ENCODE results near the gene ARHGEF28. TPM values are rescaled to one million over a fixed set of nuclear protein-coding genes. Genes with fewer than 3 reads are reported as not detected.

ARHGEF28 gene
- polyA plus RNA-seq, 3 donors = not detected

- Histone ChIP-seq H3K27me3 (ENCODE audit: control insufficient read depth in 2 of 2, insufficient read depth in 2 of 2, low read length in 2 of 2) (no peaks in the 10 kb centered on the region), H3K9ac (ENCODE audit: insufficient read depth, low read length, poor library complexity, severe bottlenecking) (no peak overlapping the region), H3K27ac (ENCODE audit: low read depth in 1 of 2, low read length in 2 of 2) (no peak overlapping the region), H2AFZ (ENCODE audit: insufficient read depth, low read depth, low read length, poor library complexity, severe bottlenecking) (peak overlapping the region; percentile 48), H3K4me3 (replicated peaks in 1 of 3; ENCODE audit: low read depth in 2 of 3, low read length in 3 of 3) (no peak overlapping the region), H3K79me2 (ENCODE audit: insufficient read depth, low read length) (no peaks in the 10 kb centered on the region), H3K4me2 (replicated peaks; ENCODE audit: extremely low read depth, low read length, poor library complexity, severe bottlenecking) (no peak overlapping the region), H3K9me3 (replicated peaks in 1 of 2; ENCODE audit: control insufficient read depth in 1 of 2, insufficient read depth in 1 of 2, low read length in 2 of 2) (no peaks in the 10 kb centered on the region), H3K36me3 (replicated peaks in 1 of 2; ENCODE audit: control insufficient read depth in 1 of 2, insufficient read depth in 2 of 2, low read length in 2 of 2) (no peaks in the 10 kb centered on the region), H4K20me1 (ENCODE audit: insufficient read depth, low read length) (no peaks in the 10 kb centered on the region), H3K4me1 (ENCODE audit: control insufficient read depth in 1 of 2, insufficient read depth in 2 of 2, low read length in 2 of 2) (peaks cover 13 to 25% of the 10 kb centered on the region in 2 donors)
- no peaks in the 10 kb centered on the region for H3K9me3 Mint-ChIP-seq
- DNase-seq = no peak
- 90% methylated on average over 10 of the region's 13 CpGs for WGBS (ENCODE audit: insufficient coverage)
- H3K4me3 Mint-ChIP-seq = no peak overlapping the region
- intact Hi-C loops (cut with micrococcal nuclease) = loop anchor here in 1 of 2 donors (10.0 kb wide), 1 partner anchor 1014 kb away; no protein-coding TSS in a partner anchor
- H3K4me1 Mint-ChIP-seq = peaks cover 29% of the 10 kb centered on the region
- H3K27me3 Mint-ChIP-seq (ENCODE audit: low read depth in 3 of 3) = peaks cover 0 to 4% (median 0%) of the 10 kb centered on the region in 3 donors
- no peaks in the 10 kb centered on the region for H3K36me3 Mint-ChIP-seq
- no peak overlapping the region for H3K27ac Mint-ChIP-seq
- no peak for TF ChIP-seq CTCF (IDR thresholded peaks at IDR 0.05)
These were observed 275.0 kb downstream of the ARHGEF28 start for GRCh38 chr5:73901043-73901442.

GRCh38 chr5:73901455-73901854 lies 275.5 kb downstream of the ARHGEF28 start:
- WGBS (ENCODE audit: insufficient coverage) = 0% methylated on average over 2 of the region's 4 CpGs
- no peak for TF ChIP-seq CTCF (IDR thresholded peaks at IDR 0.05)
- no peaks in the 10 kb centered on the region for H3K9me3 ChIP-seq (replicated peaks in 1 of 2; ENCODE audit: control insufficient read depth in 1 of 2, insufficient read depth in 1 of 2, low read length in 2 of 2)
- H2AFZ ChIP-seq (ENCODE audit: insufficient read depth, low read depth, low read length, poor library complexity, severe bottlenecking) = peak overlapping the region; percentile 48
- H3K27ac ChIP-seq (ENCODE audit: low read depth in 1 of 2, low read length in 2 of 2) = no peak overlapping the region
- no peak for DNase-seq
- no peak overlapping the region for H3K4me2 ChIP-seq (replicated peaks; ENCODE audit: extremely low read depth, low read length, poor library complexity, severe bottlenecking)
- H3K4me3 Mint-ChIP-seq = no peak overlapping the region
- H3K27me3 Mint-ChIP-seq (ENCODE audit: low read depth in 3 of 3) = peaks cover 0 to 4% (median 0%) of the 10 kb centered on the region in 3 donors
- peaks cover 0 to 2% (median 0%) of the 10 kb centered on the region in 7 donors for H3K9me3 Mint-ChIP-seq
- no peaks in the 10 kb centered on the region for H3K79me2 ChIP-seq (ENCODE audit: insufficient read depth, low read length)
- no peaks in the 10 kb centered on the region for H4K20me1 ChIP-seq (ENCODE audit: insufficient read depth, low read length)
- no peak overlapping the region for H3K9ac ChIP-seq (ENCODE audit: insufficient read depth, low read length, poor library complexity, severe bottlenecking)
- H3K36me3 Mint-ChIP-seq = no peaks in the 10 kb centered on the region
- no peaks in the 10 kb centered on the region for H3K27me3 ChIP-seq (ENCODE audit: control insufficient read depth in 2 of 2, insufficient read depth in 2 of 2, low read length in 2 of 2)
- H3K4me1 ChIP-seq (ENCODE audit: control insufficient read depth in 1 of 2, insufficient read depth in 2 of 2, low read length in 2 of 2) = peaks cover 13 to 22% of the 10 kb centered on the region in 2 donors
- no peaks in the 10 kb centered on the region for H3K36me3 ChIP-seq (replicated peaks in 1 of 2; ENCODE audit: control insufficient read depth in 1 of 2, insufficient read depth in 2 of 2, low read length in 2 of 2)
- H3K4me1 Mint-ChIP-seq = peaks cover 25% of the 10 kb centered on the region
- no peak overlapping the region for H3K27ac Mint-ChIP-seq
- intact Hi-C loops (cut with micrococcal nuclease) = loop anchor here in 1 of 2 donors (10.0 kb wide), 1 partner anchor 1013 kb away; no protein-coding TSS in a partner anchor
- no peak overlapping the region for H3K4me3 ChIP-seq (replicated peaks in 1 of 3; ENCODE audit: low read depth in 2 of 3, low read length in 3 of 3)

All from CD14-positive monocyte (primary cell).